Activated CD4-positive, alpha-beta T cell treated with anti-CD3 and anti-CD28 coated beads, Interleukin-2, Interleukin-4, amounts not matched to agents 100 ng/mL and 50 ng/mL, durations not matched to agents 16 hours and 8 hours (primary cell): Measurements from ENCODE around the gene PRRG4.
"Not testable (repeated sequence)": the region's sequence is repeated elsewhere in the genome, so short reads cannot be mapped to it uniquely, and the experiment has no call there.

Experiments used
- DNase-seq: peaks from one replicate; pipeline ENCODE4 v3.0.0-alpha.2; 2020; ENCODE audit warnings: low spot score

Gene PRRG4

GRCh38 chr11:32829680-32830412 lies at the start of gene PRRG4:
Gene PRRG4 (plus strand): TSS chr11:32829927. CDS start chr11:32830530, 603 bp downstream.
- DNase-seq = peak; percentile 46

GRCh38 chr11:32780839-32781238 lies 48.9 kb upstream of the PRRG4 start:
- DNase-seq = not testable (repeated sequence)

GRCh38 chr11:32781721-32782120 lies 48.0 kb upstream of the PRRG4 start:
- DNase-seq = no peak

GRCh38 chr11:32785262-32785661 lies 44.5 kb upstream of the PRRG4 start:
- no peak for DNase-seq

GRCh38 chr11:32786811-32787210 lies 42.9 kb upstream of the PRRG4 start:
- no peak for DNase-seq

- no peak for DNase-seq
These were observed 38.8 kb upstream of the PRRG4 start for GRCh38 chr11:32790916-32791315.

GRCh38 chr11:32792111-32792947 lies 37.4 kb upstream of the PRRG4 start:
- DNase-seq = no peak

- DNase-seq = peak; percentile 61
These were observed 36.7 kb upstream of the PRRG4 start for GRCh38 chr11:32792948-32793475.

GRCh38 chr11:32794439-32794838 lies 35.3 kb upstream of the PRRG4 start, which contains the start of gene CCDC73:
Gene CCDC73 (minus strand): TSS chr11:32794662. CDS start chr11:32760243, 34,419 bp downstream.
- no peak for DNase-seq

- DNase-seq = no peak
These were observed 33.3 kb upstream of the PRRG4 start for GRCh38 chr11:32796425-32796824.

- peak; percentile 65 for DNase-seq
These were observed 20.4 kb upstream of the PRRG4 start for GRCh38 chr11:32809313-32809712.

- DNase-seq = no peak
These were observed 12.4 kb upstream of the PRRG4 start for GRCh38 chr11:32817181-32817851.

- no peak for DNase-seq
These were observed 11.9 kb upstream of the PRRG4 start for GRCh38 chr11:32817852-32818183.

- DNase-seq = no peak
These were observed 10.5 kb upstream of the PRRG4 start for GRCh38 chr11:32819187-32819586.

GRCh38 chr11:32820497-32820896 lies 9.2 kb upstream of the PRRG4 start:
- no peak for DNase-seq

GRCh38 chr11:32821517-32821916 lies 8.2 kb upstream of the PRRG4 start:
- DNase-seq = peak; percentile 38

- DNase-seq = no peak
These were observed 7.7 kb upstream of the PRRG4 start for GRCh38 chr11:32821917-32822560.

- not testable (repeated sequence) for DNase-seq
These were observed 6.1 kb upstream of the PRRG4 start for GRCh38 chr11:32823617-32824016.

- DNase-seq = no peak
These were observed 3.6 kb upstream of the PRRG4 start for GRCh38 chr11:32826113-32826512.

- no peak for DNase-seq
These were observed 2.5 kb upstream of the PRRG4 start for GRCh38 chr11:32827276-32827675.

- no peak for DNase-seq
These were observed 509 bp upstream of the PRRG4 start for GRCh38 chr11:32829157-32829679.

- no peak for DNase-seq
These were observed 649 bp downstream of the PRRG4 start for GRCh38 chr11:32830413-32830738.
